ENCODE data around the gene IL17B. TPM values are rescaled to one million over a fixed set of nuclear protein-coding genes. Genes with fewer than 3 reads are reported as not detected.
A peak's percentile ranks its signal among the peaks of the same experiment; 100 is the strongest.

The IL17B gene, protein sequence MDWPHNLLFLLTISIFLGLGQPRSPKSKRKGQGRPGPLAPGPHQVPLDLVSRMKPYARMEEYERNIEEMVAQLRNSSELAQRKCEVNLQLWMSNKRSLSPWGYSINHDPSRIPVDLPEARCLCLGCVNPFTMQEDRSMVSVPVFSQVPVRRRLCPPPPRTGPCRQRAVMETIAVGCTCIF
- 0.34 TPM in 1 of 3 replicates, not detected in the others for total RNA-seq

DNA sequence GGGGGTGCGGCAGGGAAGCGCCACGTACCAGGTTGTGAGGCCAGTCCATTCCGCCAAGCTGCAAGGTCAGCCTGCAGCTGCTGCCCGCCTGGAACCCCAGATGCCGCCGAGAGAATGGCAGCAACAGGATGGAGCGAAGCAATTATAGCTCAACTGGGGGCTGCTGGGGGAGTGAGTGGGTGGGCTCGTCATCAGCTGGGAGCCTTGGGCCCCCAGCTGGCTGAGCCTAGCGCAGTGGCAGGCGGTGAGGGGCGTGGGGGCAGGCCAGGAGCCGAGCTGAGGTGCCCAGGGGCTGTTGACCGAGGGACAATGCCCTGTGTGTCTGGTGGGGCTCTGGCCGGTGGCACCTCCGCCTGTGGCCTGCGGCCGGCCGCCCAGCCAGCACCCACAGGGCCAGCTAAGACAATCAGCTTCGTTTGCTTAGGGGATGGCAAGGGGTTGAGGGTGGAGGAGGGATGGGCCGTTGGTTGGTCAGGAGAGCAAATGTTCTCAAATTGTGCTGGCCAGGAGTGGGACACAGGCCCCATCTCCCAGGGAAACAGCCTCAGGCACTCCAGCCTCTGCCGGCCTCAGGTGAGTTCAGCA lies at the start of gene IL17B:
IL17B (minus strand) TSS at position 116 of the 585 bp plus-strand sequence; CDS start at position 49, 67 bp downstream.
- peak within 1 kb of the TSS; percentile 66 for H3K27ac Mint-ChIP-seq
- H3K4me1 Mint-ChIP-seq: peaks cover 22% of the 10 kb centered on the region
- H3K9me3 Mint-ChIP-seq: no peaks in the 10 kb centered on the region
- no peaks in the 10 kb centered on the region for H3K36me3 Mint-ChIP-seq
- no peak for DNase-seq (ENCODE audit: low spot score in 2 of 2, unreplicated experiment in 2 of 2)
- TF ChIP-seq, protein P1, sequence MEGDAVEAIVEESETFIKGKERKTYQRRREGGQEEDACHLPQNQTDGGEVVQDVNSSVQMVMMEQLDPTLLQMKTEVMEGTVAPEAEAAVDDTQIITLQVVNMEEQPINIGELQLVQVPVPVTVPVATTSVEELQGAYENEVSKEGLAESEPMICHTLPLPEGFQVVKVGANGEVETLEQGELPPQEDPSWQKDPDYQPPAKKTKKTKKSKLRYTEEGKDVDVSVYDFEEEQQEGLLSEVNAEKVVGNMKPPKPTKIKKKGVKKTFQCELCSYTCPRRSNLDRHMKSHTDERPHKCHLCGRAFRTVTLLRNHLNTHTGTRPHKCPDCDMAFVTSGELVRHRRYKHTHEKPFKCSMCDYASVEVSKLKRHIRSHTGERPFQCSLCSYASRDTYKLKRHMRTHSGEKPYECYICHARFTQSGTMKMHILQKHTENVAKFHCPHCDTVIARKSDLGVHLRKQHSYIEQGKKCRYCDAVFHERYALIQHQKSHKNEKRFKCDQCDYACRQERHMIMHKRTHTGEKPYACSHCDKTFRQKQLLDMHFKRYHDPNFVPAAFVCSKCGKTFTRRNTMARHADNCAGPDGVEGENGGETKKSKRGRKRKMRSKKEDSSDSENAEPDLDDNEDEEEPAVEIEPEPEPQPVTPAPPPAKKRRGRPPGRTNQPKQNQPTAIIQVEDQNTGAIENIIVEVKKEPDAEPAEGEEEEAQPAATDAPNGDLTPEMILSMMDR (IDR thresholded peaks at IDR 0.05; ENCODE audit: unreplicated experiment): no peak
- no peaks in the 10 kb centered on the region for H3K27me3 Mint-ChIP-seq (ENCODE audit: low read depth)
- no peak within 1 kb of the TSS for H3K4me3 Mint-ChIP-seq

DNA sequence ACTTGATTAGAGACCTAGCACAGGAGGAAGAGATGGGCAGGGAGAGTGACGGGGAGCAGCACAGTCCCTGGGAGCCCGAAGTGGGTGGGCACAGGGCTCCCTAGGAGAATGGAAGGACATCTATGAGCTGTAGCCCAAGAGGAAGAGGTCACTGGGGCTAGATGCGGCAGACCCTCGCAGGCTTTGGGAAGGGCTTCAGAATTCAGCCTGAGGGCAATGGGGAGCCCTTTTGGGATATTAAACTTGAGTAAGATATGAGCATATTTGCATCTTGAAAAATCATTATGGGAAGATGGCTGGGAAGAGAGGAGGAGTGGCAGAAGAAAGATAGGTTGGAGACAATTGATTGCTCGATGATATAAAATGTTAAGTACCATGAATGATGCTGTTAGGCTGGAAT lies 48.9 kb upstream of the IL17B start:
- H3K9me3 Mint-ChIP-seq: no peaks in the 10 kb centered on the region
- H3K36me3 Mint-ChIP-seq: peaks cover 15% of the 10 kb centered on the region
- peaks cover 45% of the 10 kb centered on the region for H3K4me1 Mint-ChIP-seq
- TF ChIP-seq, protein P1 (IDR thresholded peaks at IDR 0.05; ENCODE audit: unreplicated experiment): no peak
- H3K4me3 Mint-ChIP-seq: no peak overlapping the region
- peak overlapping the region; percentile 47 for H3K27ac Mint-ChIP-seq
- no peaks in the 10 kb centered on the region for H3K27me3 Mint-ChIP-seq (ENCODE audit: low read depth)
- no peak for DNase-seq (ENCODE audit: low spot score in 2 of 2, unreplicated experiment in 2 of 2)

DNA sequence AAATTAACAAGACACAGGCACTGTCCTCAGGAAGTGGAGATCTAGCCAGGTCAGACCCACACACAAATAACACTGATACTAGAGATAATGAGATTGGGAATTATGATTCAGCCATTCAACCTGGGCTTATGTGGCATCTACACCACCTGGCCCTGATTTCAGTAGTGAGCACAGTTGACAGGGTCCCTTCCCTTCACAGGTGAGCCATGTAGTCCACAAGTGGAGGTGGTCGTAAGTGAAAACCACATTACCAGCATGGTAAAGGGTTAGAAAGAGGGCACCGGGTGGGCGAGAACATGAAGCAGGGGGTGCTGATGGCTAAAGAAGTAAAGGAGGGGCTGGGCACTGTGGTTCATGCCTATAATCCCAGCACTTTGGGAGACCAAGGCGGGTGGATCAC lies 48.3 kb upstream of the IL17B start:
- no peak for DNase-seq (ENCODE audit: low spot score in 2 of 2, unreplicated experiment in 2 of 2)
- TF ChIP-seq, protein P1 (IDR thresholded peaks at IDR 0.05; ENCODE audit: unreplicated experiment): no peak
- peaks cover 15% of the 10 kb centered on the region for H3K36me3 Mint-ChIP-seq
- H3K27ac Mint-ChIP-seq: peak overlapping the region; percentile 61
- H3K4me3 Mint-ChIP-seq: no peak overlapping the region
- H3K27me3 Mint-ChIP-seq (ENCODE audit: low read depth): no peaks in the 10 kb centered on the region
- H3K9me3 Mint-ChIP-seq: no peaks in the 10 kb centered on the region
- H3K4me1 Mint-ChIP-seq: peaks cover 52% of the 10 kb centered on the region

DNA sequence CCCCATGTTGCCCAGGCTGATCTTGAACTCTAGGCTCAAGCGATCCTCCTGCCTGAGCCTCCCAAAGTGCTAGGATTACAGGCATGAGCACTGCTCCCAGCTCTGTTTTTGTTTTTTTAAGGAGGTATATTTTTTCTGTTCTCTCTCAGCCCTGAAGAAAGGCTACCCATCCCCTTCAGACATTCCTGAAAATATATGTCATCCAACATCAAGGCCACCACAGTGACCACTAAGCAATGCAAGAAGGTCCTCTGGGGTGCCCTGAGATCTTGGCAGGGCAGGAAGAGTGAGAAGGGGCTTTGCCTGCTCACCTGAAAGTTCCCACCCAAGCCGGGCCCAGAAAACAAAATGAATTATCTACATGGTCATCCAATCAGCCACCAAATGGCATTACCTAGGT lies 47.8 kb upstream of the IL17B start:
- H3K36me3 Mint-ChIP-seq: peaks cover 15% of the 10 kb centered on the region
- no peaks in the 10 kb centered on the region for H3K27me3 Mint-ChIP-seq (ENCODE audit: low read depth)
- H3K9me3 Mint-ChIP-seq: no peaks in the 10 kb centered on the region
- DNase-seq (ENCODE audit: low spot score in 2 of 2, unreplicated experiment in 2 of 2): no peak
- peaks cover 56% of the 10 kb centered on the region for H3K4me1 Mint-ChIP-seq
- TF ChIP-seq, protein P1 (IDR thresholded peaks at IDR 0.05; ENCODE audit: unreplicated experiment): no peak
- H3K27ac Mint-ChIP-seq: peak overlapping the region; percentile 61
- no peak overlapping the region for H3K4me3 Mint-ChIP-seq

DNA sequence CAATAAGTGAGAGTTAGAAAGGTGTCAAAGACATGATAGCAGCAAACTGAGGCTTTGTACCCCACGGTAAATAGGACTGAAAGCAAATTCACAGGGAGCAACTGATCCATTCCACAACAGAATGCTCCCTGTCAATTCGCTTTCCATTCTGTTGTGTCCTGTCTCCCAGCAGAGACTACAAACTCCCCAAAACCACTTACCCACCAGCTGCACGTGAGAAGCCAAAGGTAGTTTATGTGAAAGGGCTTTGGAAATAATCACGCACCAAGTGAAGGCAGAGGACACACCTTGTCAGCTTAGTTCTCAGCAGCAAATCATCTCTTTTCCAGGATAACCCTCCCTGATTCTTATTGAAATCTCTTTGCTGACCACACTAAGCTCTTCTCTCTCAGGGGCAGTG lies 46.6 kb upstream of the IL17B start:
- Mint-ChIP-seq H3K36me3 (peaks cover 15% of the 10 kb centered on the region), H3K27me3 (ENCODE audit: low read depth) (no peaks in the 10 kb centered on the region), H3K4me1 (peaks cover 61% of the 10 kb centered on the region), H3K27ac (peak overlapping the region; percentile 32), H3K4me3 (no peak overlapping the region), H3K9me3 (no peaks in the 10 kb centered on the region)
- no peak for DNase-seq (ENCODE audit: low spot score in 2 of 2, unreplicated experiment in 2 of 2)
- TF ChIP-seq, protein P1 (IDR thresholded peaks at IDR 0.05; ENCODE audit: unreplicated experiment): no peak
